ENCODE measurements around the gene NEUROG1. TPM values are rescaled to one million over a fixed set of nuclear protein-coding genes. Genes with fewer than 3 reads are reported as not detected.
A peak's percentile ranks its signal among the peaks of the same experiment; 100 is the strongest.

The NEUROG1 gene
- total and polyA plus RNA-seq, 12 donors = not detected

DNA sequence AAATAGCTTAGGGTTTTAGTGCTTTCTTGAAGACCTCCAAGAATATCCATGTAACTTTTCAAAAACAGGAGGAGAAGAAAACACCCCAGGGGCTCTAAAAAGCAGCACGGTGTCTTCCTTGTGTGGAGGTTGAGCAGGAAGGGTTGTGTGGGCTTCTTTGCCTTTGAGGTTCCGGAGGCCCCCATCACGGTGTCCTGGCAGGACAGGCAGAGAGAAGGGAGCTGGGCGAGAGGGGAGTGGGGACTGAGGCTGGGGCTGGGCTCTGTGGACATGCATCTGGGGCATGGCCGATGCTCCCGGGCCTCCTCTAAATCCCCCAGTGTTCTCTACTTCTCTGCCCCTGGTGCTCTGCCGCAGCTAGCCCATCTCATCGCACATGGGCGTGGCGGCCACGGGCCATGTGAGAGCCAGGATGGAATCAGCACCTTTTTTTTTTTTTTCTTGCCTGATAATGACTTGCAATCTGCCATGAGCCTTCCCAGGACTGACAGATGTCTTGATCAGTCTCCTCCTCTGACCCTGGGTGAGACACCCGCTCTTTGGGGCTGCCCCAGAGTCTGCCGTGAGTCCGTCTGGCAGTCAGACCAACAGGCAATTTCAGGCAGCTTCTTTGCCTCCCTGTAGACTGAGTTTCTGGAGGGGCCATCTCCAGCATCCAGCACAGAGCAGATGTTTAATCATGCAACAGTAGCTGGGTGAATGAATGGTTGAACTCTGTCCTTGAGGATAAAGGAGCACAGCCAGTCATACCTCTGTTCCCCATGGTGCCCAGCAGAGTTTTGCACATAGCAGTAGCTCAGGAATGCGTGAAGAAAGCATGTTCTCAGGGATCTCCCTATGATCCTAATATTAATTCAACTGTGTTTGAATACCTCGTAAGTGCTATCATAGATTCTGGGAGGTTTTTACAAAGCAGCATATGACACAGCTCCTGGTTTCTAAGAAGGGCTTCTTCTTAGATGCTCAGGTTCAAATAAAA, 30.9 kb upstream of the NEUROG1 start:
- intact Hi-C loops (cut with DNase I) = loop anchor here in 3 of 10 donors (10.0 kb wide), 2 partner anchors 158 to 648 kb away; no protein-coding TSS in a partner anchor
- no peaks in the 10 kb centered on the region for H3K9me3 ChIP-seq
- H3K4me1 ChIP-seq = no peaks in the 10 kb centered on the region
- no peaks in the 10 kb centered on the region for H3K36me3 ChIP-seq
- DNase-seq (no peak), ATAC-seq (peak in 1 of 8 donors; percentile 8)
- 74 to 82% methylated on average over 16 of the region's 16 CpGs for WGBS, 2 donors
- H3K4me3 ChIP-seq = no peak overlapping the region
- H3K27me3 ChIP-seq = peaks cover 0 to 35% (median 7%) of the 10 kb centered on the region in 7 donors
- H3K27ac ChIP-seq = no peak overlapping the region
- peak in 1 of 9 donors; percentile 6 for TF ChIP-seq CTCF (IDR thresholded peaks at IDR 0.05)

- Histone ChIP-seq H3K36me3 (no peaks in the 10 kb centered on the region), H3K27ac (no peak overlapping the region), H3K4me1 (peaks cover 0 to 3% (median 0%) of the 10 kb centered on the region in 9 donors), H3K4me3 (no peak overlapping the region), H3K9me3 (no peaks in the 10 kb centered on the region), H3K27me3 (peaks cover 0 to 35% (median 7%) of the 10 kb centered on the region in 7 donors)
- TF ChIP-seq CTCF (IDR thresholded peaks at IDR 0.05) = peak; percentile 60 to 92 (median 83)
- ATAC-seq (peak in 7 of 8 donors; percentile 40 to 78 (median 62)), DNase-seq (peak; percentile 41 to 75)
- intact Hi-C loops (cut with DNase I) = loop anchor here in 3 of 10 donors (10.0 kb wide), 2 partner anchors 159 to 649 kb away; no protein-coding TSS in a partner anchor
- 31 to 37% methylated on average over 16 of the region's 16 CpGs for WGBS, 2 donors
Measured at GRCh38 chr5:135565725-135566421, 30.1 kb upstream of the NEUROG1 start.

GRCh38 chr5:135565266-135565665, 29.5 kb upstream of the NEUROG1 start:
- no peaks in the 10 kb centered on the region for H3K36me3 ChIP-seq
- DNase-seq (no peak), ATAC-seq (no peak)
- H3K27me3 ChIP-seq = peaks cover 0 to 38% (median 10%) of the 10 kb centered on the region in 7 donors
- H3K9me3 ChIP-seq = no peaks in the 10 kb centered on the region
- WGBS, 2 donors = 76 to 81% methylated on average over 6 of the region's 6 CpGs
- H3K4me1 ChIP-seq = peaks cover 0 to 7% (median 0%) of the 10 kb centered on the region in 9 donors
- no peak overlapping the region for H3K27ac ChIP-seq
- no peak for TF ChIP-seq CTCF (IDR thresholded peaks at IDR 0.05)
- H3K4me3 ChIP-seq = no peak overlapping the region
- intact Hi-C loops (cut with DNase I) = loop anchor here in 3 of 10 donors (10.0 kb wide), 2 partner anchors 160 to 650 kb away; no protein-coding TSS in a partner anchor

- Histone ChIP-seq H3K9me3 (no peaks in the 10 kb centered on the region), H3K4me1 (peaks cover 0 to 7% (median 0%) of the 10 kb centered on the region in 9 donors), H3K4me3 (no peak overlapping the region), H3K27ac (no peak overlapping the region), H3K27me3 (peaks cover 0 to 41% (median 19%) of the 10 kb centered on the region in 7 donors), H3K36me3 (no peaks in the 10 kb centered on the region)
- intact Hi-C loops (cut with DNase I) = loop anchor here in 5 of 10 donors (5.0 to 10.0 kb wide), 3 partner anchors 160 to 650 kb away; partner anchors contain the start of gene SLC25A48 (in 2 of the 5)
- WGBS, 2 donors = 80 to 81% methylated on average over 5 of the region's 5 CpGs
- DNase-seq (no peak), ATAC-seq (no peak)
- no peak for TF ChIP-seq CTCF (IDR thresholded peaks at IDR 0.05)
Measured at GRCh38 chr5:135564331-135564730, 28.6 kb upstream of the NEUROG1 start.

Data from heart right ventricle (tissue), 16 donors.